PC-9 (cell line): ENCODE results near the gene CHD8.

Experiments used
- EZH2 ChIP-seq: fragments of 200-600 bp; sonication (generic); IDR thresholded peaks from 2 replicates; pipeline ENCODE4 v1.8.0; 2017; ENCODE audit warnings: antibody characterized with exemption, low read depth
- TF ChIP-seq, protein P1 (sequence below): fragments of 200-600 bp; sonication (generic); conservative IDR thresholded peaks from 2 replicates; pipeline ENCODE4 v1.6.1; 2017; ENCODE audit warnings: mixed run types, antibody characterized with exemption, mild to moderate bottlenecking, moderate library complexity

DNA sequence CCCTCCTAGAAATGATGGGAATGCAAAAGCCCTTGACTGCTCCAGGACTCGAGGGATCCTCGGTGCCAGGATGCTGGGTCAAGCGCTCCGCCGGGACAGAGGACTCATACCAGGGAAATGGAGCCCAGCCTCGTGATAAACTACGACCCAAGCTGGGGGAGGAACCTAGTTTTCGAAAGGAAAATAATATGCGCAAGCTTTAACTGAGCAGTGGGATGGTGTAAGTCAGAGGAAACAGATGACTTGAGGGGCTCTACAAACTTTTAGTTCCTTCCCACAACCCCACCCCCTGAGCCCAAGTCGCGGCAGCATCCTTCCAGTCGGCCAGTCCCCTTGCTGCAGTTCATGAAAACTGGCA is 71.5 kb downstream of the CHD8 start:
- TF ChIP-seq, protein P1, sequence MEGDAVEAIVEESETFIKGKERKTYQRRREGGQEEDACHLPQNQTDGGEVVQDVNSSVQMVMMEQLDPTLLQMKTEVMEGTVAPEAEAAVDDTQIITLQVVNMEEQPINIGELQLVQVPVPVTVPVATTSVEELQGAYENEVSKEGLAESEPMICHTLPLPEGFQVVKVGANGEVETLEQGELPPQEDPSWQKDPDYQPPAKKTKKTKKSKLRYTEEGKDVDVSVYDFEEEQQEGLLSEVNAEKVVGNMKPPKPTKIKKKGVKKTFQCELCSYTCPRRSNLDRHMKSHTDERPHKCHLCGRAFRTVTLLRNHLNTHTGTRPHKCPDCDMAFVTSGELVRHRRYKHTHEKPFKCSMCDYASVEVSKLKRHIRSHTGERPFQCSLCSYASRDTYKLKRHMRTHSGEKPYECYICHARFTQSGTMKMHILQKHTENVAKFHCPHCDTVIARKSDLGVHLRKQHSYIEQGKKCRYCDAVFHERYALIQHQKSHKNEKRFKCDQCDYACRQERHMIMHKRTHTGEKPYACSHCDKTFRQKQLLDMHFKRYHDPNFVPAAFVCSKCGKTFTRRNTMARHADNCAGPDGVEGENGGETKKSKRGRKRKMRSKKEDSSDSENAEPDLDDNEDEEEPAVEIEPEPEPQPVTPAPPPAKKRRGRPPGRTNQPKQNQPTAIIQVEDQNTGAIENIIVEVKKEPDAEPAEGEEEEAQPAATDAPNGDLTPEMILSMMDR = no peak
- no peak for TF ChIP-seq EZH2
